Left renal cortex interstitium (tissue), 4 donors: Measurements from ENCODE around the gene COQ2. TPM values are rescaled to one million over a fixed set of nuclear protein-coding genes. Genes with fewer than 3 reads are reported as not detected.
"Not testable (repeated sequence)": the region's sequence is repeated elsewhere in the genome, so short reads cannot be mapped to it uniquely, and the experiment has no call there.

ENCODE experiments used
- DNase-seq, 4 donors: peaks; one replicate each; pipeline ENCODE4 v3.0.0-alpha.2; 2013; ENCODE audit warnings: low read depth in 4 of 4, low spot score in 2 of 4, missing footprints in 1 of 4
- polyA plus RNA-seq, 4 donors: library from polyadenylated mRNA; unstranded; fragments of 120-200 nt; gene quantifications; one replicate each; pipeline ENCODE4 v1.2.1, GENCODE V29; 2013; ENCODE audit not compliant: insufficient read length in 4 of 4

COQ2 gene
- polyA plus RNA-seq, 4 donors, result 14.7 to 16.6 (median 16.4) TPM

GRCh38 chr4:83285055-83285407 is 433 bp upstream of the COQ2 start:
- peak in 2 of 4 donors; percentile 29 to 34 for DNase-seq

GRCh38 chr4:83283181-83283580 is 1.4 kb downstream of the COQ2 start:
- no peak for DNase-seq

- peak in 3 of 4 donors; percentile 24 to 53 (median 31) for DNase-seq
Measured at GRCh38 chr4:83282049-83282535, 2.5 kb downstream of the COQ2 start.

GRCh38 chr4:83281307-83281706 is 3.3 kb downstream of the COQ2 start:
- no peak for DNase-seq

- DNase-seq, result no peak
Measured at GRCh38 chr4:83276299-83277040, 8.1 kb downstream of the COQ2 start.

- DNase-seq, result not testable (repeated sequence)
Measured at GRCh38 chr4:83273926-83274325, 10.7 kb downstream of the COQ2 start.

- DNase-seq, result no peak
Measured at GRCh38 chr4:83272900-83273299, 11.7 kb downstream of the COQ2 start.

GRCh38 chr4:83269256-83269655 is 15.3 kb downstream of the COQ2 start:
- no peak for DNase-seq

- no peak for DNase-seq
Measured at GRCh38 chr4:83268491-83268890, 16.1 kb downstream of the COQ2 start.

- DNase-seq, result no peak
Measured at GRCh38 chr4:83267830-83268475, 16.6 kb downstream of the COQ2 start.

- DNase-seq, result no peak
Measured at GRCh38 chr4:83267121-83267829, 17.3 kb downstream of the COQ2 start.

GRCh38 chr4:83266689-83267088 is 17.9 kb downstream of the COQ2 start:
- DNase-seq, result no peak

GRCh38 chr4:83263106-83263505 is 21.5 kb downstream of the COQ2 start:
- DNase-seq, result no peak

GRCh38 chr4:83262682-83263081 is 21.9 kb downstream of the COQ2 start:
- no peak for DNase-seq

- DNase-seq, result no peak
Measured at GRCh38 chr4:83261307-83261706, 23.3 kb downstream of the COQ2 start.

- DNase-seq, result no peak
Measured at GRCh38 chr4:83259586-83259985, 25.0 kb downstream of the COQ2 start.

- DNase-seq, result no peak
Measured at GRCh38 chr4:83258461-83258860, 26.1 kb downstream of the COQ2 start.

- no peak for DNase-seq
Measured at GRCh38 chr4:83257811-83258210, 26.8 kb downstream of the COQ2 start.

GRCh38 chr4:83255584-83255983 is 29.0 kb downstream of the COQ2 start:
- peak in 3 of 4 donors; percentile 11 to 36 (median 23) for DNase-seq

GRCh38 chr4:83252782-83253405 is 31.7 kb downstream of the COQ2 start:
- DNase-seq, result peak in 3 of 4 donors; percentile 9 to 44 (median 14)

- no peak for DNase-seq
Measured at GRCh38 chr4:83251447-83251830, 33.2 kb downstream of the COQ2 start.
